Stimulated activated CD8-positive, alpha-beta memory T cell treated with anti-CD3 and anti-CD28 coated beads, Interleukin-7, amount 100 ng/mL, for 48 hours (primary cell): ENCODE data around the gene RPL22.

Source experiments
- DNase-seq, 2 donors: peaks; one replicate each; pipeline ENCODE4 v3.0.0-alpha.2; 2020; ENCODE audit warnings: low read depth in 1 of 2; ENCODE audit errors: extremely low read depth in 1 of 2

RPL22 gene

DNA sequence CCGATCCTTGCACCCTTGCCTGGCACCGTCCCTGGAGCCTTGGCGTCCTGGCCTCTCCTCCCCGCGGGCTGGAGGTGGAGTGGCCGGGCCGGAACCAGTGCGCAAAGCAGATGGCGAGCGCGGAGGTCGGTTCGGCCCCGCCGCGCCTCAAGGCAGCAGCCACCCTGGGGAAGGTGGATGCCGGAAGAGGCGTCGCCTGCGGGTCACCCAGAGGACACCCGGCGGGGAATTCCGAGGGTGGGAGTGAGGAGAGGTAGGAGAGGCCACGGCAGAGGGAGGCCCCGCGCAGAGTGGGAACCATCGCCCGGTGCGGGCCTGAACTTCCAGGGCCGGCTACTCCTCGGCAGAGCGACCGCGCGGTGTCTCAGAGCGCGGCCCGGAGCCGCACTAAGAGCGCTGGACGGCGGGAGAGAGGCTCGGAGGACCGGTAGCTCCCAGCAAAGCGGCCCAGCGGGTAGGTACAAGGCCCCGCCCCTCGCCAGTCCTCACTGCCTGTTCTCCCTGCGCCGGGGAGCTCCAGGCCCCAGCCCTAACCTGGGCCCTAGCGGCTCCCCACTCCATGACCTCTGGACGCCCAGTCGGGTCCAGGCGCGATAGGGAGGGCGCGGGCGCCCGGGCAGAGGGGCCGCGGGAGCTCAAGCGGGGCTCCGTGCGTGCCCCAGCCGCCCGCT, 6.6 kb upstream of the RPL22 start, which contains the start of gene RNF207:
Gene RNF207 (plus strand): TSS at position 271 of the 671 bp plus-strand sequence. CDS start 417 bp downstream, outside the sequence.
- peak; percentile 36 to 58 for DNase-seq

- DNase-seq = no peak
Measured at GRCh38 chr1:6202256-6202655, 2.9 kb upstream of the RPL22 start.

GRCh38 chr1:6200188-6200809, 904 bp upstream of the RPL22 start:
- no peak for DNase-seq

DNA sequence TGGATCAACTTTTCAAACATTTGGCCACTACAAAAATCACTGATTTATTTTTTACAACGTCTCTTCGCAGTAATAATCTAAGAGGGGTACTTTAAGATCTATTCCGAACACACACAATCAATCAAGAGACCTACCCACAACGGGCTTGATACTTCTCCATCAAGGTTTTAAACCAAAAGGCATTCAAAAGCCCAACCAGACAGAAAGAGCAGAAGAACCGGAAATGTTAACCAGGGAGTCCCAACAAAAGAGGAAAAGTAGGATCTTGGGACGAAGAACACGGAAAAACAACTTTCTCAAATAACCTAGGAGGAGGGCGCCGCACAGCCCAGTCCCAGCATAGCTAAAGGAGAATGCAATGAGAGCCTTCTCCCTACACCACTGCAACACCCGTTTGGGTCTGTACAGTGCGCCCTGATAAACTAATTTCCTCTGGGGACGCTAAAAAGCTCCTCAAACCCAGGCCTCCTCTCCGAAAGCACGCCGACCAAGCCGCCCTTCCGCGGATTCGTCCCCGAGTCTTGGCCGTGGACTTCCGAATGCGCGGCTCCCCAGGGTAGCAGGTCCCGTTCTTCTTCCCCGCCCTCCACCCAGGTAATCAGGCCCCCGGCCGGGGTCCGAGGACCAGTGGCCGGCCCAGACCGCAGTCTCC, 623 bp downstream of the RPL22 start:
- DNase-seq = no peak

DNA sequence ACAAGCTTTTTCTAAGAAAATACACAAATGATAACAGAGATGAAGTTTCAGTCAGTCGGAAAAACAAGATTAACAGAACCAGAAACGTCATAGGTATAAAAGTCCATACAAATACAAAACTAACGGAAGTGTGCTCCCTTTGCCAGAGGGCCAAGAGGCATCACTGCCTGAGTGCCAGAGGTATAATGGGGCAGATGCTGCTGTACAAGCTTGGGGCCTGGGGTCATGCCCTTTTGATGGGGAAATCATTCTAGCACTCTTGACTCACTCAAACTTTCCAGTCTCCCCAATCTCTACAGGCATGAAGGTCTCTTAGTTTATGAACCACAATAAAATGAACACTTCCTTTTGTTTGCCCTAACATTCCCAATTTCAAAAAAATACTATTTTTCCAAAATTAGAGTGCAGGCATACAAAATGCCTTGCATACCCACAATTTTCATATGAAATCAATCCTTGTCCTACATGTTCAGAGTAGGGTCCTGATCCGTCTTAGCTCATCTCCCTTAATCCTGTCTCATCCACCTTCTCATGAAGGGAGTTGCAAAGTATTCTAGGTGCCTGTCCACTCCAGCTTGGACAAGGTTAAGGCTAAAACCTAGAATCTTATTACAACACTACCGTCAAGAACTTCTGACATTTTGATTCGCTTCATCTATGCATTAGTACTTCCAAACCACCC, 1.5 kb downstream of the RPL22 start:
- no peak for DNase-seq

DNA sequence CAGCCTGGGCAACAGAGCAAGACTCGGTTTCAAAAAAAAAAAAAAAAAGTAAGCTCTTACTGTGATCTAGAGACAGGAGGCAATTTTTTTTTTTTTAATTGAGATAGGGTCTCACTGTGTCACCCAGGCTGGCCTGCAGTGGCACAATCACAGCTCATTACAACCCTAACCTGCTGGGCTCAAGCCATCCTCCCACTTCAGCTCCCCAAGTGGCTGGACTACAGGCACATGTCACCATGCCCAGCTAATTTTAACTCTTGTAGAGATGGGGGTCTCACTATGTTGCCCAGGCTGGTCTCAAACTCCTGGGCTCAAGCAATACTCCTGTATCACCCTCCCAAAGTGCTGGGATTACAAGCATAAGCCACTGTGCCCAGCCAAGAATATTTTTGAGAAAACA, 7.4 kb downstream of the RPL22 start:
- DNase-seq = no peak

DNA sequence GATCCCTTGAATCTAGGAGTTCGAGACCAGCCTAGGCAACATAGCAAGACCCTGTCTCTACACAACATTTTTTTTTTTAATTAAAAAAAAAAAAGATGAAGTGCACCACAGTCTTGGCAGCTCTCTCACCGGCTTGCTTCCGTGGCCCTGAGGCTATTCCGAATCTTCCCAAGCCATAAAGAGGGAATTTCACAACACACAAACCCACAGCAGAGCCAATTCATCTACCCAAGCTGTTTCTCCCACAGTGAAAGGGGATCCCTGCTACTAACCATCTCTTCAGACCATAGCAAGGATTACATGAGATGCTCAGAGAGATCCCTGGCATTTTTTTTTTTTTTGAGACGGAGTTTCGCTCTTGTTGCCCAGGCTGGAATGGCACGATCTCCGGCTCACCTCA, 10.9 kb downstream of the RPL22 start:
- no peak for DNase-seq

DNA sequence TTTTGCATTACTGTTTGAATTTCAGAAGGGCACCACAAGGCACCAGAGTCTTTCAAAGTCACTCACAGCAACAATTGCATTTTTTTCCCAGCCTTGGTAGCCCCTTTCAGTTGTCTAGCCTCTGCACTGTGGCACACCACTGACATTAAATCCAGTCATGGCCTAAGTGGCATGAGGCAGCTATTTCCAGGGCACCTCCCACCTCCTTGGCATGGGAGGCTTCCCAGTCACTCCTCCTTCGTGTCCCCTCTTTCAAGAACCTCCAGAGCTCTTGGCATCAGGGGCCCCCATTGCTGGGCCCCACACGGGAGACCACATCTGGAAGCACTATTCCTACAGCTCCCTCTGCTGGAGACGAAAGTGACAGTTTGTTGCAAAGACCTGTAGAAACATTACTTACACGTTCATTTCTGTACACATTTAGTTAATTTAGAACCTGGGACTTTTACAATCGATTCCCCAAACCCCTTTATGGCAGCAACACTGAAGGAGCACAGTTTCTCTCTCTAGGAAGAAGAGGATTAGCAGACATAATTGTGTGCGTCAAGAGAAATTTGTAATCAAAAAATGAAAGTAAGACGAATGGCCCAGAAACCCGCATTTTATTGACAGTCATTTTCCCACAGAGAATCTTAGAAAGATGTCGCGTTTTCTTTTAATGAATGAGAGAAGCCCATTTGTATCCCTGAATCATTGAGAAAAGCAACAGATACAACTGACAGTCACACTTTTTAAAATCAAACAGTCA, 13.6 kb downstream of the RPL22 start:
- no peak for DNase-seq

DNA sequence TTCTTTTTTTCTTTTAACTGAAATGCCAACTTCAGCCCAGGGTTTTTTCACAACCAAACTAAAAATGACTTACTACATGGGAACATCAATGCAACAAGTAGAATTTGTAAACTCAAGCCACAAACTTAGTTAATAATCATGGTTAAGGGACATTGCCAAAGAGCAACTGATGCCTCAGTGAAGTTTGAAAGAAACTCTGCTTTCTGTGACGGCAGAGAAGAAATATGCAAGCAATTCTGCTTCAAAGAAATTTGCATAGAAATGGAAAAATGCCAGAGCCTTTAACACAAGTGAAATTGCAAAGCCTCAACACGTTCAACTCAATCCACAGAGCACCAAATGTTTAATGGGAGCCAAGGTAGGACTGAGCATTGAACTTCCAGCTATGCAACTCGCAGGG, 14.2 kb downstream of the RPL22 start:
- no peak for DNase-seq

- no peak for DNase-seq
Measured at GRCh38 chr1:6184083-6184783, 15.2 kb downstream of the RPL22 start.

GRCh38 chr1:6183520-6183989, 15.8 kb downstream of the RPL22 start:
- DNase-seq = no peak

GRCh38 chr1:6181347-6181770, 18.0 kb downstream of the RPL22 start:
- no peak for DNase-seq

DNA sequence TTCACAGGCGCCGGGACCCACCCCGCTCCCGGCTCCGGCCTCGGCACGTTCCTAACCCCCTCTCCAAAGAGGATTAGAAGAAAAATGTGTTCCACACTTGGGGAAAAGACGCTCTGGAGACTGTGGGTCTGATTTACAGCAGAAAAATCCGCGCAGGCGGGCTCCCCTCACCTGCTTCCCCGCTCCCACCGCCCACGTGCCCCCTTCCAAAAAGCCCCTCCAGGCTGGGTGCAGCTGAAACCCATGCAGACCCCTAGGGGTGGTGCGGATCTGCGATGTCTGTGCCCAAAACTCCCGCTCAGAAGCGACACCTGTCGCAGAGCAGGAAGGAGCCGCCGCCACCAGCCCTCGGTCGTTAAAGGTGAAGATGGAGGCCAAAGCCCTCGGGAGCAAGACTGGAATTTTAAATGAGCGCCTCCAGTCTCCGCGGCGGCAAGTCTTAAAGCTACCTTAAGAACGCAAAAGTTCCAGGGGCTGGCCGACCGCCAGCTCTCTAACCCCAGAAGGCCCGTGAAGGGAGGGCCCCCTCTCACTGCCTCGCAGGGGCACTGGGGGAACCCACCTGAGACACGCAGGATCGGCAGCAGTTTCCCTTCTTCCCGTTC, 18.6 kb downstream of the RPL22 start:
- DNase-seq = no peak

GRCh38 chr1:6180268-6180706, 19.1 kb downstream of the RPL22 start, which contains the start of gene CHD5:
Gene CHD5, minus strand, starts transcription at chr1:6180321. Its CDS starts 298 bp downstream, at chr1:6180023.
- no peak for DNase-seq

DNA sequence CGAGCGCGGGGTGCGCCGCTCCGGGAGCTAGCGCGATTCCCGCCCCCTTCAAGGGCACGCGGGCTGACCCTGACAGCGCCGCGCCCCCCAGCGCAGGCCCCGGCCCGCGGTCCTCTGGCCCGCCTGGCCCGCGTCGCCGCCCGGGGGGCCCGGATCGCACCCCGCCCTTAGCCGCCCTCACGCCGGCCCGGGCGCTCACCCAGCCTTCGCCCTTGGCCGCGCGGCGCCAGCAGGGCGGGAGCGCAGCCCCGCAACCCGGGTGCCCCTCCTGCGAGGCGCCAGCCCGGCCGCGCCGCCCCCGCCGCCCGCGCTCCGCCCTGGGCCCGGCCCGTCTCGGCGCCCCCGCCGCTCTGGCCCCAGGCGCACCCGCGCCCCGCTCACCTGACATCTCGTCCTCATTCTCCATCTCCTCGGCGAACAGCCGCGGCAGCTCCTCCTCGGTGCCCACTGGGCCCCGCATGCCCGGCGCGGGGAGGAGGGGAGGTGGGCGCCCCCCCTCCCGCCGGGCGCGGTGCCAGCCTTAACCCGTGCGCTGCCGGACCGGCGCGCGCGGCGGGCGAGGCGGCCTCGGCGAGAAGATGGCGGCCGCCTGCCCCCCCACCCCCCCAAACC, 19.7 kb downstream of the RPL22 start:
- DNase-seq = no peak

DNA sequence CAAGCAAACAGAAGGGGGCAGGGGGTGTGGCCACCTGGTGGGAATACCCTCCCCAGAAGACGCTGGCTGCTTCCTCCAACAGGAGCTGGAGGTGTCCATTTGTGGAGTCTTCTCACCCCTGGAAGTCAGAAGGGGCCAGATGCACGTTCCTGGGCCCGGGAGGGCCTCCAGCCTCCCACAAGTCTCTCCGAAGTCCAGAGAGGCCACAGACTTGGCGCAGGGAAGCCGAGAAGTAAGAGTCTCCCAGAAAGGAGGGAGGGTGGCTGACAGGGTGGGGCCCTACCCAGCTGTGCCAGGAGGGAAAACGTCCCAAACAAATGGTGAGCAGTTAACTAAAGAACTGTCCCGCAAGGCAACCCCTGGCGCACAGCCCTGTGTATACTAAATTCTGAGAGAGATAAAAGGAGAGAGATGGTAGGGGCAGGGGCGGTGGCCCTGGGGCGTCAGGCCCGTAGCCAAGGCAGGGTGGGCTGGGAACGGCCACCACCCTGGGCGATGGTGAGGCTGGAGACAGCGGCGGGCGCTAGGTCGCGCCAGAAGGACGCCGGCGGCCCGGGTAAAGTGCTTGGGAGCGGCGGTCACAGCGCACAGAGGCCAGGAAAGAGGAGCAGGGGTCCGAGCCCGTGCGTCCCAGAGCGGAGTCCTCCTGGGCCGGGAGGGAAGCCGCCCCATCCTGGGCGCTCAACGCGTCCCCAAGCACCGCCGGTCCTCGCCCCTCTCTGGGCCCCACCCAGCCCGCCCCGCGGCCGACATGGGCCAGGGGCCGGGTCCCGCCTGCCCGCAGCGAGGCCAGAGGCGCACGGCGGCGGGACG, 20.4 kb downstream of the RPL22 start:
- DNase-seq = no peak

DNA sequence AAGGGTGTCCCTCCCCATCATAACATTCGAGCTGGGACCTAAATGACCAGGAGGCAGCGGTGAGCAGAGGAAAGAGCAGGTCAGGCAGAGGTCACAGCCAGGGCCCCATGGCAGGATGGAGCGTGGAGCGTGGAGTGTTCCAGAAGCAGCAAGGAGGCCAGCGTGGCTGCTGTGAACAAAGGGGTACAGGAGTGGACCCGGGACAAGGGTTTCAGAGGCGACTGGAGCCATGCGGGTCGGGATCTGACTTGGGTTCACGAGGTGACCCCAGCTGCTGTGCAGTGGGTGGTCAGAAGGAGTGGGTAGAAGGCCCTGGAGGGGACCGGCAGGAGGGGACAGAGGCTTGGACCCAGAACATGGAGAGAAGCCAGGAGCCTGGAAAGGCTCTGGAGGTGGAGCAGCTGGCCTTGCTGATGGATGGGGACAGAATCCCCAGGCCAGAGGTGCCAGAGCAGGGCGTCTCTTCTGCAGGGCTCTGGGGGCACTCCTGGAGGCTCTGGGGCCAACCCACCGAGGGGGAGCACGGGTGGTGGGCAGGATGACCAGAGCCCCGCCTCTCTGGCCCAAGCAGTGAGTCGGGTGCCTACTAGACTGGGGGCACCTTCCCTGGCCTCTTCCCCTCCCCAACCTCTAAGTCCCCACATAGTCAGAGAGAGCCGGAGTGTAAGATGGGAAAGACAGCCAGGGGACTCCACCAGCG, 21.6 kb downstream of the RPL22 start:
- DNase-seq = no peak

- DNase-seq = no peak
Measured at GRCh38 chr1:6176779-6177178, 22.6 kb downstream of the RPL22 start.
